Endometrium (tissue), 2 donors: ENCODE measurements around the gene SLC19A3.
"Not testable (repeated sequence)": the region's sequence is repeated elsewhere in the genome, so short reads cannot be mapped to it uniquely, and the experiment has no call there.

Experiments used
- FAIRE-seq: peaks from 2 replicates; lab custom pipeline; 2012; peaks lifted over from hg19 to GRCh38; lab: Jason Lieb, UNC
- donor health status: control.
- donor health status: control.

Gene SLC19A3

GRCh38 chr2:227717687-227718567 is at the start of gene SLC19A3:
Gene SLC19A3, minus strand, starts transcription at chr2:227718028. Its CDS starts 15,710 bp downstream, at chr2:227702318.
- FAIRE-seq = no peak

- no peak for FAIRE-seq
Measured at GRCh38 chr2:227766373-227766883, 48.6 kb upstream of the SLC19A3 start.

DNA sequence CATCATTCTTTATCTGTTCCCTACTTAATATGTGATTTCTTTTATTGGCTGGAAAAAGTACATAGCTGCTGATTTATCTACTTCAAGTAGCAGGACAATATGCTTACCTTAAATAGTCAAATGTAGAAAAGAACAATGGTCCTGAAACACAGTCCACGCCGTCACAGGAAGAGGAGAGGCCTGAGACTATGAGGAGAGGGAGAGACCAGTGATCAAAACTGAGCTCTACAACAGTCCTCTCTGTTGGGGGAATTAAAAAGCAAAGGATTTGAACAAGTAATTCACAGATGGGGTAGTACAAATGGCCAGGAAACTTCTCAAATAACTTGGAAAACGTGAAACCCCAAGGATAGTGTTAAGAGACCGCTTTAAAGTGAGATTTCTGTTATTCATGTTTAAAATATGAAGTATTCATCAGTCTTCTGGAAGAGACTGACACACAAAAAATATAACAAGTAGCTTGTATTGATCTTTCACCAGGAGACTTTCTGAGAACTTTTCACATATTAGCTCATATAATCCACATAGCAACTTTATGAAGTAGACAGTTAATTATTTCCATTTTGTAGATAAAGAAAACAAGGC is 48.1 kb upstream of the SLC19A3 start:
- FAIRE-seq = no peak

DNA sequence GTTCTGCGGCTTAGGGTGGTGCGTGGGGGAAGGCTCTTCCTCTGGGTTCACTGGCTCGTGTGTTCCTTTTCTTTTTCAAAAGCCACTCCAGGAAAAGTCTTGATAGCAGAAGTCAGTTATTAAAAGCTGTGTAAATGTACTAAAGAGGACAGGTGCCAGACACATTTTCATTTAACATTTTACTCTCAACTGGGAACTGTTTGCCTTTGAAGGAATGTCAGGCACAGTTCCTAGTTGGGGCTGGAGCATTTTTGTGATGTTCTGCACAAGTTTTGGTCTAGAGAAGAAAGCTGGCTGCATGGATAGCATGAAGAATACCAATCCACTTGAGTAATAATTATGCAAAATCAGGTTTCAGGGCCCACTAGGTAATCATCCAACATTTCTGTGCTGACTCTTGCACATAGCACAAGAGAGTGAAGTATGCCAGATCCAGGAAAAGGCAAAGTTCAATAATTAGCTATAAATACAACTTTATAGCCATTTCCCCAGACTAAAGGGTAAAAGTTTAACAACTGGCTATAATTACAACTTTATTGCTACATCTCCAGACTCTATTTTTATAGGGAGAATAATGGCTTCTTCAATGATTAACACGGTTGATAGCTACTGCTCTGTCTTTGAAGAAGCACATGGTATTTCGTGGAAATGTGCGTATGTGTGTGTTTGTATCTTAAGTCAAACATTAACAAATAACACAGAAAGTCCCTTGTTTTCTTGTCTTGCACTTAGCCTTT is 44.1 kb upstream of the SLC19A3 start:
- peak; percentile 97 for FAIRE-seq

DNA sequence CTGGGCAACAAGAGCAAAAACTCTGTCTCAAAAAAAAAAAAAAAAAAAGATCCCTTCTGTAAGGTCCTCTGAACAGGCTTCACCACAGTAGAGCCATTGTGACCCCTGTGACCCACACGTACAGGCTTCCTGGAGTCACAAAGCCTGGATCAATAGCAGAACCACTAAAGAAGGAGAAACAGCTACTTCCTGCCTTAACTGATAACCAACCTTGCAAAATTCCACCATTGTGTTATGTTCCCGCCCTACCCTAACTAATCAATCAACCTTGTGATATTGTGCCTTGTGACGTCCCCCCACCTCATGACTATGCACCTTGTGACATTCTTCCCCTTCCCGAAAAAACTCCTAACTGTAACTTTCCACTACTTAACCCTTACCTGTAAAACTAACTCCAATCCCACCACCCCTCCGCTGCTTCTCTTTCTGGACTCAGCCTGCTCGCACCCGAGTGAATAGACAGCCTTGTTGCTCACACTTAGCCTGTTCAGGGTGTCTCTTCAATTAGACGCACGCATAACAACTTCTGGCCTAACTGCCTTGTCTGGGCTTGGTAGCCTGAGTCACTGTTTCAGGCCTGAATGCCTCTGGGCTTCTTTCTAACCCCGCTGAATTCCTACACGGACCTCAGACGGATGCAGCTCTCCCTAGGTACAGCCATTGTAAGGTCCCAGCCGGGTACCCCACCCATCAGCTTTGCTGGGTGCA is 41.7 kb upstream of the SLC19A3 start:
- FAIRE-seq = no peak

DNA sequence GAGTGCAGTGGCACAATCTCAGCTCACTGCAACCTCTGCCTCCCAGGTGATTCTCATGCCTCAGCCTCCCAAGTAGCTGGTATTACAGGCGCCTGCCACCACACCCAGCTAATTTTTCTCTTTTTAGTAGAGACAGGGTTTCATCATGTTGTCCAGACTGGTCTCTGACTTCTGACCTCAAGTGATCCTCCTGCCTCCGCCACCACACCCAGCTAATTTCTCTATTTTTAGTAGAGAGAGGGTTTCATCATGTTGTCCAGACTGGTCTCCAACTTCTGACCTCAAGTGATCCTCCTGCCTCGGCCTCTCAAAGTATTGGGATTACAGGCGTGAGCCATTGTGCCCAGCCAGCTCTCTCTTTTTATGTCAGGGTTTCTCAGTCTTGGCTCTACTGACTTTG is 38.4 kb upstream of the SLC19A3 start:
- not testable (repeated sequence) for FAIRE-seq

DNA sequence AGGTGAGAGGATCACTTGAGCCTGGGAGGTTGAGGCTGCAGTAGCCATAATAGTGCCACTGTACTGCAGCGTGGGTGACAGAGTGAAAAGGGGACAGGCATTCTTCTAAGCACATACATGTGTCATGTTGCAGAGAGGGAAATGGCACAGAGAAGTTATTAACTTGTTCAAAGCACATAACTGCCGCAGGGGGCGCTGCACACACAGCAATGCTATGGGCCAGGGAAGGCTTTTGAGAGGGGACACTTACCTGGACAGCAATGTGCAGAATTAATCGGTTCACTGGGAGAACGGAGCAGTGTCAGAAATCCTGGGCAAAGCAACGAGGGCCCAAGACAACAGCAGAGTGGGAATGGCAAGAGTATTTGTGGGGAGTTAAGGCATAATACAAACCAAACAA is 30.3 kb upstream of the SLC19A3 start:
- no peak for FAIRE-seq

- FAIRE-seq = no peak
Measured at GRCh38 chr2:227745594-227745993, 27.8 kb upstream of the SLC19A3 start, which contains the start of gene SCYGR8. Gene SCYGR8, plus strand, starts transcription at chr2:227745894. Its CDS starts 0 bp downstream, at chr2:227745894.

GRCh38 chr2:227740705-227741104 is 22.9 kb upstream of the SLC19A3 start:
- not testable (repeated sequence) for FAIRE-seq

DNA sequence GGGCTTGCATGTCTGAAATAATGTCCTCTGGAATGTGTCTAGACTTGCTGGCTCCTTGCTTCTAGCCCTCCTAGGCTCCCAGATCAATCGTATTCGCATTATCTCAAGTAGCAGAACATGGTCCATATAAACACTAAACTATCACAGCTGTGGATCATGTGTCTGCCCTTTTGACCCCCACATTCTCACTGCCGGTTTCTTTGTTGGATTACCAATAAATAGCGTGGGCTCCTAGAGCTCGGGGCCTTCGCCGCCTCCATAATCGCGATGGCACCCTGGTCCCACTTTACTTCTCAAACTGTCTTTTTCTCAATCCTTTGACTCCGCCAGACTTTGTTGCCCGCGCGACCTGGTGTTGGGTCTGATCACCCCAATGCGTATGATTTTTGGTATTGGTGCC is 21.5 kb upstream of the SLC19A3 start:
- FAIRE-seq = no peak

DNA sequence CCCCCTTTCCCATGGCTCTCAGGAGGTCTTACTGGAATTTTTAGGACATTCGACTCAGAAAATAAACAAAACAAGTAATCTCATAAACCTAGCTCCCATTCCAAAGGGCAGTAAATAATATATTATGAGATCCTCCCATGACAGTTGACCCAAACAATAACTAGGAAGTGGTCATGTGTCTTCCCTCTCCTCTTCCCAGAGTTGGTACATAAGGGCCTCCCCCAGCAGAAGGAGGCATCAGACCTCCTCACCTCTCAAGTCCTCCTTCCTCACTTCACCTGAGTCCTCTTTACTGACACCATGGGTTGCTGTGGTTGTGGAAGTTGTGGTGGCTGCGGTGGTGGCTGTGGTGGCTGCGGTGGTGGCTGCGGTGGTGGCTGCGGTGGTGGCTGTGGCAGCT is 10.2 kb upstream of the SLC19A3 start, which contains the start of gene SCYGR7:
TSS of gene SCYGR7 (plus strand) at position 301 of the 400 bp plus-strand sequence. CDS start at position 301, 0 bp downstream.
- FAIRE-seq = no peak

GRCh38 chr2:227724394-227725039 is 6.7 kb upstream of the SLC19A3 start, which contains the start of gene SCYGR6:
Gene SCYGR6, minus strand, starts transcription at chr2:227724757. Its CDS starts 0 bp downstream, at chr2:227724757.
- FAIRE-seq = no peak

- not testable (repeated sequence) for FAIRE-seq
Measured at GRCh38 chr2:227722821-227723220, 5.0 kb upstream of the SLC19A3 start.

DNA sequence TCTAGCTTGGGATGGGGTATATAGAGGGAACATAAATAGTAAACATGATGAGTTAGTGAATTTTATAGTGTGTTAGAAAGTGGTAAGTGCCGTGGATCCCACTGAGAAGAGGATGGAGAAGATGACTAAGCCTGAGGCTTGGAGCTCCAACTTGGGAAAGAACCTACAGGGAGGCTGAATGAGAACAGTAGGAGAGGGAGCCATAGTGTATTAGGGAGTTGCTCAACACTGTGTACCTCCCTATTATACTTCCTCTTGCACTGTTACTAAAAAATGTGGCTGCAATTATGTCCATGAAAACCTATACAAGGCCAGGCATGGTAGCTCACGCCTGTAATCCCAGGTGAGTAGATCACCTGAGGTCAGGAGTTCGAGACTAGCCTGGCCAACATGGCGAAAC is 2.9 kb upstream of the SLC19A3 start:
- FAIRE-seq = no peak

GRCh38 chr2:227719641-227720040 is 1.8 kb upstream of the SLC19A3 start:
- no peak for FAIRE-seq

- no peak for FAIRE-seq
Measured at GRCh38 chr2:227716501-227716900, 1.3 kb downstream of the SLC19A3 start.

DNA sequence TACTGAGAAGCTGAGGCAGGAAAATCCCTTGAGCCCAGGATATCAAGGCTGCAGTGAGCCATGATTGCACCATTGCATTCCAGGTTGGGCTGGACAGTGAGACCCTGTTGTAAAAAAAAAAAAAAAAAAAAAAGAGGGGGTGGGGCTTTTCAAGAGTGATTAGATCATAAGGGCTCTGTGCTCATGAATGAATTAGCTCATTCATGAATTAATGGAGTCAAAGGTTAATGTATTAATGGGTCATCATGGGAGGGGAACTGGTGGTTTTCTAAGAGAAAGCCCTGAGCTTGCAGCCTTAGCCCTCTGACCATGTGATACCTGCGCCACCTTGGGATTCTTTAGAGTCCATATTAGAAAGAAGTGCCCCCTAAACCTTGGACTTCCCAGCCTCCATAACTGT is 4.5 kb downstream of the SLC19A3 start:
- no peak for FAIRE-seq

DNA sequence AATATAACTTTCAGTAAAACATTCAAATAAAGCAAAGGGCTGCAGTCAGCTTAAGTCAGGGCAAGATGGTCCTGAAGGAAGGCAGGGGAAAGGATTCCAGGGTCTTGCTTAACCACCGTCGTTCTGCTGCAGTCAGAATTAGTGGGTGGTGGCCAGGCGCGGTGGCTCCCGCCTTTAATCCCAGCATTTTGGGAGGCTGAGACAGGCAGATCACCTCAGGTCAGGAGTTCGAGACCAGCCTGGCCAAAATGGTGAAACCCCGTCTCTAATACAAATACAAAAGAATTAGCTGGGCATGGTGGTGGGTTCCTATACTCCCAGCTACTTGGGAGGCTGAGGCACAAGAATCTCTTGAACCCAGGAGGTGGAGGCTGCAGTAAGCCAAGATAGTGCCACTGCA is 6.8 kb downstream of the SLC19A3 start:
- FAIRE-seq = no peak

- no peak for FAIRE-seq
Measured at GRCh38 chr2:227707390-227707789, 10.4 kb downstream of the SLC19A3 start.

DNA sequence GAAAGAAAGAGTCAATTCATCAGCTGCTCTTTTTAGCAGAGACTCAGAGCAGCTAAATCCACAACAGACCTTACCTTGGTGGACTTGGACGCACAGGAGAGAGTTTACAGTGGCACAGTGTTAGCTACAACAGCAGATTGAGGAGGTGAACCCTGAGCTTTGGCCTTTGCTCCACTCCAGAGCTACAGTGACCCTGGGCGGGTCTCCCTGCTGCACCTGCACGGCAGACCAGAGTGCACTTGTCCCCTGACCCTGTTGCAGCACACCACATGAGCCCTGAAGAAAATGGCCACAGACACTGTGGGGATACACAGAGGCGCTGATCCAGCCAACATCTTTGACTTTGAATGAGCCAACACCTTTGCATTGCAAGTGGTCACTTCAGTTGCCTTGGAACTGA is 11.0 kb downstream of the SLC19A3 start:
- FAIRE-seq = no peak

DNA sequence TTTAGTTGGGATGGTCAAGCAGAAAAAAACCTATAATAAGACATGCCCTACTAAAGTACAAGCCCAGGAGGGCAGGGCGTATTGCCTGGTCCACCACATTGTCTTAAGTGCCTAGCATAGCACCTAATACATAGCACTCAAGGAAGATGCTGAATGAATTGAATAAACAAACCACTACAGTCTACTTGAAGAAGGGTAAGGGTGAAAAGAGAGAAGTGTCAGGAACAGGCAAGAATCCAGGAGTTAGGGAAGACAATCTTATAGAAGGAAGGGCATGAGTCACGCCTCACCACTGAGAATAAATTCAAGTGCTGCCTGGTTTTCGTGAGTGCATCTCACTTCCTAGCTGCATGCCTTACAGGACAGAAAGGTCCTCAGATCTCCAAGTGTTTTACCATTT is 13.9 kb downstream of the SLC19A3 start:
- no peak for FAIRE-seq
